IMR-90 (cell line): ENCODE results near the gene SMIM7. TPM values are rescaled to one million over a fixed set of nuclear protein-coding genes. Genes with fewer than 3 reads are reported as not detected.

Source experiments
- ATAC-seq: fragments of 200-7000 bp; cut with Tn5 transposase; 2 replicates; pipeline ENCODE4 v1.9.1; 2020; ENCODE audit warnings: low read depth, mild to moderate bottlenecking, moderate library complexity
- BruUV-seq: library from RNA; stranded (reverse); fragments of 400-500 nt; replicated peaks from 2 replicates; lab custom pipeline; 2021; lab: Mats Ljungman, UMichigan
- CTCF ChIA-PET: fragments of 300-600 bp; formaldehyde crosslinking; extraction: SDS; loops from one replicate; lab custom pipeline; 2021; ENCODE audit warnings: antibody characterized with exemption; lab: Yijun Ruan, JAX
- POLR2A ChIA-PET: fragments of 300-600 bp; sonication (Branson Sonifier 250); formaldehyde crosslinking; loops from one replicate; lab custom pipeline; 2022; ENCODE audit warnings: antibody characterized with exemption; ENCODE audit not compliant: unreplicated experiment; lab: Charles Lee
- DNase-seq: peaks from one replicate; pipeline ENCODE4 v3.0.0; 2013
- H2AFZ ChIP-seq: replicated peaks from 2 replicates; pipeline ENCODE3; 2013; ENCODE audit warnings: low read length, mild to moderate bottlenecking; ENCODE audit not compliant: poor library complexity
- H2AK5ac ChIP-seq: 2 replicates; pipeline ENCODE4 v1.6.1; 2013; ENCODE audit warnings: low read depth, low read length, inconsistent platforms
- H2AK9ac ChIP-seq: replicated peaks from 2 replicates; pipeline ENCODE3; 2013; ENCODE audit warnings: mild to moderate bottlenecking, low read depth, low read length, moderate library complexity; ENCODE audit not compliant: poor library complexity
- H2BK120ac ChIP-seq: 2 replicates; pipeline ENCODE4 v1.6.1; 2013; ENCODE audit warnings: low read depth, low read length, inconsistent platforms
- H2BK15ac ChIP-seq: 3 replicates; pipeline ENCODE4 v1.6.1; 2013; ENCODE audit warnings: low read depth, low read length, inconsistent platforms
- H2BK20ac ChIP-seq: 2 replicates; pipeline ENCODE4 v1.6.1; 2013; ENCODE audit warnings: low read depth, mild to moderate bottlenecking, inconsistent platforms, low read length, moderate library complexity
- H2BK5ac ChIP-seq: 2 replicates; pipeline ENCODE4 v1.6.1; 2013; ENCODE audit warnings: mild to moderate bottlenecking, low read depth, low read length, inconsistent platforms; ENCODE audit not compliant: poor library complexity, severe bottlenecking
- H3K14ac ChIP-seq: replicated peaks from 2 replicates; pipeline ENCODE4 v1.6.1; 2013; ENCODE audit warnings: low read depth, low read length, inconsistent platforms
- H3K18ac ChIP-seq: 2 replicates; pipeline ENCODE4 v1.6.1; 2013; ENCODE audit warnings: low read depth, low read length, control low read depth
- H3K23ac ChIP-seq: 2 replicates; pipeline ENCODE4 v1.6.1; 2013; ENCODE audit warnings: low read depth, low read length, inconsistent platforms
- H3K27ac ChIP-seq: 2 replicates; pipeline ENCODE4 v1.5.1; 2013; ENCODE audit warnings: mild to moderate bottlenecking, control low read depth, low read length; ENCODE audit not compliant: insufficient read depth
- H3K27me3 ChIP-seq: 2 replicates; pipeline ENCODE4 v1.6.1; 2013; ENCODE audit warnings: low read length; ENCODE audit not compliant: control insufficient read depth, insufficient read depth
- H3K36me3 ChIP-seq: 2 replicates; pipeline ENCODE4 v1.6.1; 2013; ENCODE audit warnings: low read length, mixed read lengths; ENCODE audit not compliant: control insufficient read depth, insufficient read depth
- H3K4ac ChIP-seq: 2 replicates; pipeline ENCODE4 v1.6.1; 2013; ENCODE audit warnings: low read depth, low read length, inconsistent platforms
- H3K4me1 ChIP-seq: 2 replicates; pipeline ENCODE4 v1.6.1; 2013; ENCODE audit warnings: low read length, mixed read lengths; ENCODE audit not compliant: control insufficient read depth, insufficient read depth
- H3K4me2 ChIP-seq: 2 replicates; pipeline ENCODE4 v1.6.1; 2013; ENCODE audit warnings: low read depth, mild to moderate bottlenecking, control low read depth, low read length, moderate library complexity
- H3K4me3 ChIP-seq: 2 replicates; pipeline ENCODE4 v1.5.1; 2013; ENCODE audit warnings: low read depth, mild to moderate bottlenecking, control low read depth, low read length, moderate library complexity; ENCODE audit not compliant: insufficient read depth
- H3K56ac ChIP-seq: 2 replicates; pipeline ENCODE4 v1.6.1; 2013; ENCODE audit warnings: low read length, inconsistent platforms; ENCODE audit not compliant: insufficient read depth; ENCODE audit errors: extremely low read depth
- H3K79me1 ChIP-seq, 2 experiments: 2 replicates each; pipeline ENCODE4 v1.6.1; 2013; ENCODE audit warnings: low read length in 2 of 2, inconsistent platforms in 1 of 2, low read depth in 1 of 2
- H3K9ac ChIP-seq: 2 replicates; pipeline ENCODE4 v1.6.1; 2013; ENCODE audit warnings: low read depth, low read length, control low read depth
- H3K9me1 ChIP-seq: 2 replicates; pipeline ENCODE4 v1.6.1; 2013; ENCODE audit warnings: low read length, inconsistent platforms; ENCODE audit not compliant: insufficient read depth
- H3K9me3 ChIP-seq: 2 replicates; pipeline ENCODE4 v1.6.1; 2013; ENCODE audit warnings: low read length; ENCODE audit not compliant: control insufficient read depth, insufficient read depth
- H4K20me1 ChIP-seq: 2 replicates; pipeline ENCODE4 v1.6.1; 2013; ENCODE audit warnings: low read length, inconsistent platforms; ENCODE audit not compliant: insufficient read depth
- H4K5ac ChIP-seq: 2 replicates; pipeline ENCODE4 v1.6.1; 2013; ENCODE audit warnings: mild to moderate bottlenecking, low read depth, low read length, control low read depth
- H4K8ac ChIP-seq, 2 experiments: 2 replicates each; pipeline ENCODE4 v1.6.1; 2013; ENCODE audit warnings: low read depth in 2 of 2, low read length in 2 of 2, control low read depth in 1 of 2, inconsistent platforms in 1 of 2
- H4K91ac ChIP-seq: 2 replicates; pipeline ENCODE4 v1.6.1; 2013; ENCODE audit warnings: low read depth, low read length, inconsistent platforms; ENCODE audit not compliant: insufficient read depth
- CHD1 ChIP-seq: IDR thresholded peaks from 2 replicates; pipeline ENCODE4 v1.6.1; 2012; ENCODE audit warnings: low read depth, low read length, improper control_type of control experiment
- MAZ ChIP-seq: IDR thresholded peaks from 2 replicates; pipeline ENCODE4 v1.6.1; 2012; ENCODE audit warnings: low read depth, mild to moderate bottlenecking, low read length, improper control_type of control experiment, moderate library complexity, borderline replicate concordance
- POLR2A ChIP-seq: IDR thresholded peaks from 2 replicates; pipeline ENCODE4 v1.6.1; 2012; ENCODE audit warnings: mild to moderate bottlenecking, low read depth, low read length
- WGBS, 2 experiments: methylation state at CpG; one replicate each; pipeline versions ENCODE4 v1.1.5 to v1.1.7; 2013; ENCODE audit warnings: missing lambda C conversion rate in 2 of 2; ENCODE audit not compliant: insufficient read length in 1 of 2; ENCODE audit errors: extremely low coverage in 2 of 2; 5-methylcytosine and 5-hydroxymethylcytosine counted together
- dilution Hi-C: fragments of 300-500 bp; cut with HindIII; formaldehyde crosslinking; loops from one replicate; pipeline ENCODE4 v1.14.3; 2018; ENCODE audit warnings: low sequenced_read_pairs; ENCODE audit not compliant: unreplicated experiment
- in situ Hi-C: fragments of 300-500 bp; cut with MboI; formaldehyde crosslinking; loops from 3 replicates; pipeline ENCODE4 v1.14.3; 2019; ENCODE audit warnings: low sequenced_read_pairs, inconsistent platforms, mixed read lengths
- intact Hi-C: fragments of 100-400 bp; cut with micrococcal nuclease; formaldehyde crosslinking; loops from 2 replicates; pipeline ENCODE4 v1.10.0; 2022
- polyA plus RNA-seq, 3 experiments: library from polyadenylated mRNA; depleted of rRNA; stranded (reverse); fragments of >200 nt; gene quantifications; 2 replicates each; pipeline ENCODE4 v1.2.3, GENCODE V29; 2012; ENCODE audit warnings: low replicate concordance in 1 of 3
- total RNA-seq: library from RNA; depleted of rRNA; stranded (reverse); fragments of >200 nt; gene quantifications from 2 replicates; pipeline ENCODE4 v1.2.3, GENCODE V29; 2012

The SMIM7 gene
- total and polyA plus RNA-seq, 2 of the 4 experiments (the other 2 are of a cell fraction), result 55.7 to 64.8 TPM

GRCh38 chr19:16611121-16611520, 48.8 kb downstream of the SMIM7 start:
- WGBS, 2 experiments, result 93% methylated on average over 2 of the region's 6 CpGs; no CpG with 5 or more reads in 1 of the 2 experiments
- H2BK5ac ChIP-seq, result no peak overlapping the region
- H2BK120ac ChIP-seq, result no peak overlapping the region
- POLR2A ChIA-PET, result no interaction called here
- no peak overlapping the region for H3K4ac ChIP-seq
- ATAC-seq (no peak), DNase-seq (no peak)
- no peak overlapping the region for H3K56ac ChIP-seq
- H3K4me2 ChIP-seq, result no peak overlapping the region
- peaks cover 49% of the 10 kb centered on the region for H3K9me1 ChIP-seq
- no peak overlapping the region for H3K4me3 ChIP-seq
- no peak overlapping the region for H3K27ac ChIP-seq
- dilution Hi-C loops, result no loop called here
- H3K79me1 ChIP-seq, result peaks cover 42 to 91% of the 10 kb centered on the region in 2 experiments
- H2AFZ ChIP-seq, result no peak overlapping the region
- no peaks in the 10 kb centered on the region for H3K27me3 ChIP-seq
- in situ Hi-C loops, result no loop called here
- H4K8ac ChIP-seq, result no peak overlapping the region
- intact Hi-C loops, result no loop called here
- BruUV-seq, result no TSS peak
- H3K23ac ChIP-seq, result no peak overlapping the region
- TF ChIP-seq CHD1 (no peak), POLR2A (no peak), MAZ (no peak)
- peaks cover 7% of the 10 kb centered on the region for H3K4me1 ChIP-seq
- CTCF ChIA-PET, result no interaction called here
- H3K36me3 ChIP-seq, result no peaks in the 10 kb centered on the region
- no peak overlapping the region for H3K9ac ChIP-seq
- no peak overlapping the region for H3K18ac ChIP-seq
- H4K5ac ChIP-seq, result no peak overlapping the region
- H2BK15ac ChIP-seq, result no peak overlapping the region
- no peak overlapping the region for H2AK5ac ChIP-seq
- H3K9me3 ChIP-seq, result no peaks in the 10 kb centered on the region
- no peak overlapping the region for H3K14ac ChIP-seq
- peaks cover 89% of the 10 kb centered on the region for H4K20me1 ChIP-seq
- H2BK20ac ChIP-seq, result no peak overlapping the region
- no peak overlapping the region for H2AK9ac ChIP-seq
- no peak overlapping the region for H4K91ac ChIP-seq
